Putamen (tissue), 1 donor: ENCODE measurements around the gene CAPN3.

Source experiments
- DNase-seq: peaks from one replicate; pipeline ENCODE4 v3.0.0-alpha.2; 2016; ENCODE audit warnings: low spot score

CAPN3 gene

DNA sequence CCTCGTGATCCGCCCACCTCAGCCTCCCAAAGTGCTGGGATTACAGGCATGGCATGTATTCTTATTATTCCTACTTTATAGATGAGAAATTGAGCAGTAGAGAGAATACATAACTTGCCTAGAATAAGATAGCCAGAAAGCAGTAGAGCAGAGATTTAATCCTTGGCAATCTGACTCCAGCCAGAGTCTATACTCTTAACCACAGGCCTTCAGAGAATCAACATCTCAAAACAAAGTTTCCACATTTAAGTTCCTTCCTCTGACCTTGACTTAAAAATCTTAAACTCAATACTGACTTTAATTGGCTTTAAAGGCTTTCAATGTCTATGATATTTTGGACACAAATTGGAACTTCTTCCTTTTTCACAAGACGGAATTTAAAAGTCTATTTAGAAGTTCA, 94.5 kb downstream of the CAPN3 start:
- DNase-seq, result no peak

GRCh38 chr15:42456531-42456930, 97.2 kb downstream of the CAPN3 start:
- DNase-seq, result no peak

DNA sequence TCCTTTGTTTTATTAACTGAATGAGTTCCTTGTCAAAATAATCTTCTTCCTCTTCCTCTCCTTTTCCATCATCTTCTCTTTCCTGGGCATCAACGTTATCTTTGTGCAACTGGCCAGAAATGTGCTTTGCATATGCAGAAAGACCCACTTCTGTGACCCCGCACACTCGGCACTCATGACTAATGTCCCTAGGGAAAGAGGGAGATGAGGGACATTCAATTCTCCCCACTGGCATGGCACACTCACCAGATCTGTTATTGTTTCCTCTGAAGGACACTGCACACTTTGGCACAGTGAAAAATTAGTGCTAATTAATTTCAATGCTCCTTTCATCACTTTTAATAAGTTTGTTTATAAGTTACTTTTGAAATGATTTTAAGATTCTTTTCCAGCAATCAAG, 97.7 kb downstream of the CAPN3 start:
- no peak for DNase-seq

- peak; percentile 59 for DNase-seq
Observed at GRCh38 chr15:42457445-42458442, 98.4 kb downstream of the CAPN3 start.

DNA sequence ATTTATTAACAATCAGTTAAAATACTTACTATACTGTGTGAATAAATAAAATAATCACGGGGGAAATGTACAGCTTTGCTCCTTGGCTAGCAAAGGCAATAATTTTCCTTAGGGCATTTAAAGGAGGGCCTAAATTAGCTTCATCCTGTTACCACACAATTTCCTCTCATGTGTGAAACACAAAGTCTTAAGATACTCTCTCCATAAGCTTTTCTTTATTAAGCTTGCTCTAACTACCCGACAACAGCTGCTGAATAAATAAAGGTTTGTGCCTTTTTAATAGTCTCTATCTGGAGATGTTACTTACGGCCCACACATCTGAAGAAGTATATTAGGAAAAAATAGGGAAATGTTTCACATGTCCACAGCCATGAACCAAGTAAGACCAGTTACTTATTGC, 102.0 kb downstream of the CAPN3 start:
- DNase-seq, result no peak
